ENCODE data around the gene LIX1L. TPM values are rescaled to one million over a fixed set of nuclear protein-coding genes. Genes with fewer than 3 reads are reported as not detected.
A peak's percentile ranks its signal among the peaks of the same experiment; 100 is the strongest.

LIX1L gene
- total RNA-seq, 1 donor: 40.2 TPM

- peak; percentile 40 for TF ChIP-seq CTCF (IDR thresholded peaks at IDR 0.05; ENCODE audit: insufficient read depth, low read depth, low read length)
- H3K4me3 ChIP-seq (ENCODE audit: low read depth, low read length): peak overlapping the region; percentile 54
- peak; percentile 100 for DNase-seq (ENCODE audit: low read depth)
Observed at GRCh38 chr1:145978854-145979745, 21.3 kb upstream of the LIX1L start.

- H3K4me3 ChIP-seq (ENCODE audit: low read depth, low read length): peak overlapping the region; percentile 54
- TF ChIP-seq CTCF (IDR thresholded peaks at IDR 0.05; ENCODE audit: insufficient read depth, low read depth, low read length): no peak
- DNase-seq (ENCODE audit: low read depth): no peak
Observed at GRCh38 chr1:145978471-145978853, 20.6 kb upstream of the LIX1L start.

- peak; percentile 88 for DNase-seq (ENCODE audit: low read depth)
- TF ChIP-seq CTCF (IDR thresholded peaks at IDR 0.05; ENCODE audit: insufficient read depth, low read depth, low read length): peak; percentile 87
- no peak overlapping the region for H3K4me3 ChIP-seq (ENCODE audit: low read depth, low read length)
Observed at GRCh38 chr1:145977486-145978470, 20.0 kb upstream of the LIX1L start.

GRCh38 chr1:145977016-145977415 is 19.2 kb upstream of the LIX1L start:
- H3K4me3 ChIP-seq (ENCODE audit: low read depth, low read length): no peak overlapping the region
- DNase-seq (ENCODE audit: low read depth): no peak
- no peak for TF ChIP-seq CTCF (IDR thresholded peaks at IDR 0.05; ENCODE audit: insufficient read depth, low read depth, low read length)

- H3K4me3 ChIP-seq (ENCODE audit: low read depth, low read length): no peak overlapping the region
- TF ChIP-seq CTCF (IDR thresholded peaks at IDR 0.05; ENCODE audit: insufficient read depth, low read depth, low read length): no peak
- DNase-seq (ENCODE audit: low read depth): no peak
Observed at GRCh38 chr1:145975216-145975615, 17.4 kb upstream of the LIX1L start.

- H3K4me3 ChIP-seq (ENCODE audit: low read depth, low read length): no peak overlapping the region
- no peak for TF ChIP-seq CTCF (IDR thresholded peaks at IDR 0.05; ENCODE audit: insufficient read depth, low read depth, low read length)
- no peak for DNase-seq (ENCODE audit: low read depth)
Observed at GRCh38 chr1:145974721-145975120, 16.9 kb upstream of the LIX1L start.
